HG03520 (cell line): ENCODE measurements around the gene VARS1.
"Not testable (repeated sequence)": the region's sequence is repeated elsewhere in the genome, so short reads cannot be mapped to it uniquely, and the experiment has no call there.

Experiments
- ATAC-seq: cut with Tn5 transposase; IDR thresholded peaks from one replicate; pipeline ENCODE4 v1.9.1; 2021; ENCODE audit warnings: mild to moderate bottlenecking, moderate library complexity; ENCODE audit not compliant: unreplicated experiment

VARS1 gene

GRCh38 chr6:31822036-31822821 lies 26.7 kb upstream of the VARS1 start:
- ATAC-seq = no peak

- ATAC-seq = no peak
These were observed 25.9 kb upstream of the VARS1 start for GRCh38 chr6:31821301-31822035.

GRCh38 chr6:31820399-31820798 lies 24.8 kb upstream of the VARS1 start:
- ATAC-seq = not testable (repeated sequence)

- no peak for ATAC-seq
These were observed 24.3 kb upstream of the VARS1 start for GRCh38 chr6:31819871-31820299.

- ATAC-seq = not testable (repeated sequence)
These were observed 22.5 kb upstream of the VARS1 start for GRCh38 chr6:31817929-31818511.

- not testable (repeated sequence) for ATAC-seq
These were observed 21.8 kb upstream of the VARS1 start for GRCh38 chr6:31817133-31817928.

GRCh38 chr6:31815025-31815838 lies 19.7 kb upstream of the VARS1 start, which contains the start of the genes HSPA1A and HSPA1L:
TSS of gene HSPA1A (plus strand) at chr6:31815543. CDS start at chr6:31815757, 214 bp downstream.
TSS of gene HSPA1L (minus strand) at chr6:31815283. CDS start at chr6:31811972, 3,311 bp downstream.
- ATAC-seq = no peak

- no peak for ATAC-seq
These were observed 19.1 kb upstream of the VARS1 start for GRCh38 chr6:31814677-31815024.

- ATAC-seq = no peak
These were observed 17.9 kb upstream of the VARS1 start for GRCh38 chr6:31813465-31813849.

GRCh38 chr6:31811645-31812044 lies 16.1 kb upstream of the VARS1 start:
- no peak for ATAC-seq

GRCh38 chr6:31808599-31808998 lies 13.0 kb upstream of the VARS1 start:
- ATAC-seq = not testable (repeated sequence)

GRCh38 chr6:31806470-31807272 lies 11.1 kb upstream of the VARS1 start, which contains the start of gene LSM2:
TSS of gene LSM2 (minus strand) at chr6:31806966. CDS start at chr6:31806757, 209 bp downstream.
- ATAC-seq = peak; percentile 88

- ATAC-seq = no peak
These were observed 10.5 kb upstream of the VARS1 start for GRCh38 chr6:31805939-31806469.

- not testable (repeated sequence) for ATAC-seq
These were observed 5.7 kb upstream of the VARS1 start for GRCh38 chr6:31801031-31801927.

GRCh38 chr6:31799781-31800180 lies 4.2 kb upstream of the VARS1 start:
- no peak for ATAC-seq

GRCh38 chr6:31797588-31797987 lies 2.0 kb upstream of the VARS1 start:
- ATAC-seq = no peak

GRCh38 chr6:31796993-31797385 lies 1.4 kb upstream of the VARS1 start:
- no peak for ATAC-seq
